Stimulated activated CD4-positive, alpha-beta T cell treated with anti-CD3 and anti-CD28 coated beads, TNF-alpha, amount 100 ng/mL, for 48 hours (primary cell): ENCODE data around the gene CCDC178.
"Not testable (repeated sequence)": the region's sequence is repeated elsewhere in the genome, so short reads cannot be mapped to it uniquely, and the experiment has no call there.

ENCODE experiments used
- DNase-seq, 3 donors: peaks; one replicate each; pipeline ENCODE4 v3.0.0-alpha.2; 2020; ENCODE audit warnings: low read depth in 3 of 3

The CCDC178 gene

DNA sequence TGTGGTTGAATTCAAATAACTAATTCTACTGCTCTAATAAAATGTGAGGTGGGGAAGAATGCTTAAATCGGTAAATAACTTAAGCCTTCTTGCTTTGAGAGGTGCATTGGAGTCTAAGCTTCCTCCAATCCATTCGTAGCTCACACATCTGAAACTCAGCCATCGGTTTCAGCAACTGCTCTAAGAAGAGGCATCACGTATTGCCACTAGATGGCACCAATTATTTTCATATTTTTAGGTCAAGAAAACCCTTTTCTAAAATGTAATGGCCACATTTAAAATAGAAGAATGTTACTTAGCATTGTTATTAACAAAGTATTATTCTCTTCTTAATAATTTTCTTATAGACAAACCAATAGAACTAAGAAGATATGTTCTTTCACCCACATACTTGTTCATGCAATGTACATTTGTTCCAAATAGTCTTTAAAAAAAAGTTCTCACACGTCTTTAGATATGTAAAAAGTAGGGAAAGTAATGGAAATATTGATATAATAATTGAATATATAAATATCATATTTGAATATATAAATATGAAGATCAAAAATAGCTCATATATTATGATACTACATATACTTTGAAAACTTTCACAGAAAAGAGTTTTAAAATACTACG, 229.8 kb downstream of the CCDC178 start:
- DNase-seq, result no peak

DNA sequence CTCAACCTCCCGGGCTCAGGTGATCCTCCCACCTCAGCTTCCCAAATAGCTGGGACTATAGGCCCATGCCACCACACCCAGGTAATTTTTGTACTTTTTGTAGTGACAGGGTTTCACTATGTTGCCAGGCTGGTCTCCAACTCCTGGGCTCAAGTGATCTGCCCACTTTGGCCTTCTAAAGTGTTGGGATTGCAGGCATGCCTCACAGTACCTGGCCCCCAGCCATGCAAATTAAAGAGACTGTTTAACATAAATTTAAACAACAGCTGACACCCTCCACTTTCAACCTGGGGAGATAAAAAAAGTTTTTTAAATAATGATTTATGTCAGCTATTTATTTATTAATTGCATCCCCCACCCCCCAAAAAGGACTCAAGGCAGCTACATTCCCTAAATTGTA, 234.7 kb downstream of the CCDC178 start:
- DNase-seq, result no peak

DNA sequence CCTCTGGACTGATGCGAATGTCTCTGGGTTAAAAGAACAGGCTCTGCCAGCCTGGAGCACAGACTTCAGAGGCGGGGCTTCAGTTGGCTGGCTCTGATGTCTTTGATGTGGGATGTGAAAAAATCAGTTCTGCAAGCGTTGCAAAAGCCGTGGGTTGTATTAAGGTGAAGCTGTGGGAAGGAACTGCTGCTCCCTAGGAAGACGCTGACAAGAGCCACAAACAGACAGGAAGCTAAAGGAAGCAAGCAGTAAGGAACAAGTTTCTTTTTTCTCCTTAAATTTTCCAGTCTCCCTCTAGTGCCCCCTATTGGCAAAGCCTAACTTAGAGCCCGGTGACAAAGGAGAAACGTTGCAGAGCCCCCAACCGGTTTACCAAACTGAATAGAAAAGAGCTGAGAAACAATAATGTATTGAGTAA, 239.0 kb downstream of the CCDC178 start:
- DNase-seq, result no peak

DNA sequence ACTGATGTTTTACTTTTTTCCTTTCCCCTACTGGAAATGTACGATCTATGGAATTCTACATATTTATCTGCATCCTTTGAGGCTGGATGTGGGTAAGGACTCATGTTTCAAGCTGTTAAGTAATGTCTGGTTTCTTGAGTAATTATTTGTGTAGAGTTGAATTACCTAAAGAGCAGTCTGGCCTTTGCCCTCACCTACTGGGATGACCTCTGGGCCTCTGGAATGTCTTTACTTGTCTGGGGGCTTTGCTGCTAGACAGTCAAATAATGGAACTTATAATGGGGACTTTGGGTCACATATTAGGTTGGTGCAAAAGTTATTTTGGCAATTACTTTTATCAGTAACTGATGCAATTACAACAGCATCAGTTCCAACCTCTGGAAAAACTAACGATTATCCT, 244.7 kb downstream of the CCDC178 start:
- DNase-seq, result no peak

DNA sequence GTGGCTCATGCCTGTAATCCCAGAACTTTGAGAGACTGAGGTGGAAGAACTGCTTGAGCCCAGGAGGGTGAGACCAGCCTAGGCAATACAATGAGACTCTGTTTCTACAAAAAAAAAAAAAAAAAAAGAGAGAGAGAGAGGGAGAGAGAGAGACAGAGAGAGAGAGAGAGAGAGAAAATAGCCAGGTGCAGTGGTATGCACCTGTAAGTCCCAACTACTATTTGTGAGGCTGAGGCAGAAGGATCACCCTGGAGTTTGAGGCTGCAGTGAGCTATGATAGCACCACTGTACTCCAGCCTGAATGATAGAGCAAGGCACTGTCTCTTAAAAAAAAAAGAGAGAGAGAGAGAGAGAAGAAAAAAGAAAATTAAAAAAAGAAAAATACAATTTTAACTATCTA, 245.7 kb downstream of the CCDC178 start:
- no peak for DNase-seq

DNA sequence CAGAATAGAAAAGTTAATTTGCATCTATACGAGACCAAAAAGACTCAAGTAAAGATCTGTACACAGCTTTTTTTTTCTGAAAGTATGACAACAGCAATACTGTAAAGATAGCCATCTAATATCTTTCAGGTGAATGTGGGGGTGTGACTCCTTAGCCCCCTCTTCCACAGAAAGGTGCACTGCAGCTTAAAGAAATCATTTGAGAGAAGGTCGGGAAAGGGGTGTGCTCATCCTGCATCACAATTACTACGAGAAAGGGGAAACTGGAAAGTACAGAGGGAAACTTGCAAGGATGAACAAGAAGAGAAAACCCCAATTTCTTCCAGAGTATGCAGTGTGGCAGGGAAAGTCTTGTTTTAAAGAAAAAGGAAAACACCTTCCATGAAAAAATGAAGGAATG, 255.6 kb downstream of the CCDC178 start:
- DNase-seq, result no peak

DNA sequence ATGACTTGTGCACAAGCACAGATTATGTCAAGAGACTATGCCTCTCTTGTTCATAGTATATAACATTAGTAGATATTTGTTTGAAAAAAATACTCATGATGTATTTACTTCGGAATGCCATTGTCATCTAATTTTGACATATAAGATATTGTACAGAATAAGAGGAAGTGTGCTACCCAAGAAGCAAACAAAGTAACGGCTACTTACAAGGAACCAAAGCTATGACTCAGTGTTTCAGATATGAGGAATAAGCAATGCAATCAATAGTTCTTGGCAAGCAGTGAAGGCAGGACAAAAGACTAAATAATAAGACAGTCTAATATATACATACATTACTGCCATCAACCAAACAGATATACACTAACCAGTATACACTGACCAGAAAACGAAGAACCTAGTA, 256.3 kb downstream of the CCDC178 start:
- DNase-seq, result no peak

DNA sequence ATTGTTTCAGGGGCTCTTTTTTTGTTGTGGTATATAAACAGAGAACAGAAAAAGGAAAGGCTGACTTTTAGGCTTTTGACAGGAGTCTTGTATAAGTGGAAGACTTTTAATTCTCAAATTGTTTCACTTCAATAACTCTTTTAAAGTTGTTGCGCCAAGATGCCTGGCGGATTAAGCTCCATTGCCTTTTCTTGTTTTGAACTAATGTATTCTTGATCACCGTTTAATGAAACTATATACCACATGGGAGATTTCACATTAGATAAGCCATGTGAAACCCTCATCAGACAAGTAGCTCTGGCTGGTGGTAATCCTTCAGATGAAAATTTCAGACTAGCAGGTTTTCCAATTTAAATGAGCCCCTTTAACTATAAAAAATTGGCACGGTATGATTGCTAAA, 257.4 kb downstream of the CCDC178 start:
- DNase-seq, result no peak

DNA sequence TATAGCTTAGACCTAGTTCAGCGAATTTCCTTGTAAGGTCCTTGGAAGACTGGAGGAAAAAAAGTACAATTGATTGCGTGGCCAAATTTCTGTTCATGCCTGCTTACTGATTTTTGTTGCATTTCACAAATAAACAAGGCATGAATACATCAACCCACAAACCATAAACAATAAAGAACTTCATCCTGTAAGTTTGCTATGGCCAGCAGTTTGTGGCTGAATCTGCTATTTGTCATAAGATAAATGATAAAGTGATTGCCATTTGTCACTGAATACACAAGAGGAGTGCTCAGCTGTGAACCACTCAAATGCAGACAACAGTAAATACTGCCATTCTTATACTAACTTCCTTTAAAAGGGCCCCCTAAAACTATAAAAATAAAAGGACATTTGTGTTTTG, 259.5 kb downstream of the CCDC178 start:
- DNase-seq, result no peak

DNA sequence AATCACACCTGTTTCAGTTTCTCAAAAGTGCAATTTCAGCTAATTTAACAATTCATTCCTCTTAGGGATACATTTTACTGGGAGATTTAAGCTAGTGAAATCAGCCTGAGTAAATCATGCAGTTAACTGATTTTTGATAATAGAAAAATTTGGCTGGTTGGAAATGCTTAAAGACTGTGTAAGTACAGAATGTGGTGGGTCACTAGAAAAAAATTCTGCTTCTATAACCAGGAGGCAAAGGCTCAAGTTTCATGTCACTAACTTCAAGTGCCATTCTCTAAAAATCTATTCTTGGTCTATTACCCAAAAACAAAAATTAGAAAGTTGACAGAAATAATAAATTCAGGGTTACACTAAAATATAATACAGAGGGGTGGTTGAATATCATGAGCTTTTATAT, 271.3 kb downstream of the CCDC178 start:
- no peak for DNase-seq

DNA sequence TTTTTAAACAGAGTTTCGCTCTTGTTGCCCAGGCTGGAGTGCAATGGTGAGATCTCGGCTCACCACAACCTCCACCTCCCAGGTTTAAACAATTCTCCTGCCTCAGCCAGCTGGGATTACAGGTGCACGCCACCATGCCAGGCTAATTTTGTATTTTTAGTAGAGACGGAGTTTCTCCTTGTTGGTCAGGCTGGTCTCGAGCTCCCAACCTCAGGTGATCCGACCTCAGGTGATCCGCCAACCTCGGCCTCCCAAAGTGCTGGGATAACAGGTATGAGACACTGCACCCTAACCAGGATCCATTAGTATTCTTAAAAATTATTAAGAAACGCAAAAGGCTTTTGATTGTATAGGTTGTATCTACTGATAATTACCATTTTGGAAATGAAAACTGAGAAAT, 276.4 kb downstream of the CCDC178 start:
- DNase-seq, result not testable (repeated sequence)

DNA sequence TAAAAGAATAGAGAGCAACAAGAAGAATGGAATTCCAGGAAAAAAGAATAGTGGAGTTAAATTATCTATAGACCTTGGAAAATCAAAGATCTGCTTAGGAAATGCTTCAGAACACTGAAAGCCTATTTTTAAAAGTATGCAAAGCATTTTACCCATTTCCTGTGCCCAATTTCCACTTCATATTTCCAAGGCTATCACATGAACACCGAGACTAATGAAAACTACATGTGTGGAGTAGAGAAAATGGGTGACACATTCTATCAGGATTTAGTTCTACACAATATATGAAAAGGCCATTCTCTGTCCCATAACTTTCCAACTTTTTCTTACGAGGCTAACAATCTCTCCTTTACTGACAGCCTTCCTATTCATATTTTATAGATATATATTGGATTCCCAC, 279.4 kb downstream of the CCDC178 start:
- DNase-seq, result no peak

DNA sequence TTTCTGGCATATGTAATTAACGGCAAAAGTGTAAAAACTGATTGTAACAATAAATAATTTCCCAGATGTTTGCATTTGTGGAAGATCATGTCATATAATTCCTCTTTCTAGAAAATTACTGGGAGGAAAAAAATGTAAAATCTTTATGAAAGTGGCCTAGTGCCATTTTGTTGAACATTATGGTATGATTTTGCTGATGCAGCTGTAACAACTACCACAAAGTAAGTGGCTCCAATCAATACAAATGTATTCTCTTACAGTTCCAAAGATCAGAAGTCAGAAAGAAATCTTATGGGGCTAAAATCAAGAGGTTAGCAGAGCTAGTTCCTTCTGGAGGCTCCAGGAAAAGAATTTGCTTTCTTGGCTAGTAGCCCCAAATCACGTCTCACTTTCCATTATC, 281.4 kb downstream of the CCDC178 start:
- no peak for DNase-seq

DNA sequence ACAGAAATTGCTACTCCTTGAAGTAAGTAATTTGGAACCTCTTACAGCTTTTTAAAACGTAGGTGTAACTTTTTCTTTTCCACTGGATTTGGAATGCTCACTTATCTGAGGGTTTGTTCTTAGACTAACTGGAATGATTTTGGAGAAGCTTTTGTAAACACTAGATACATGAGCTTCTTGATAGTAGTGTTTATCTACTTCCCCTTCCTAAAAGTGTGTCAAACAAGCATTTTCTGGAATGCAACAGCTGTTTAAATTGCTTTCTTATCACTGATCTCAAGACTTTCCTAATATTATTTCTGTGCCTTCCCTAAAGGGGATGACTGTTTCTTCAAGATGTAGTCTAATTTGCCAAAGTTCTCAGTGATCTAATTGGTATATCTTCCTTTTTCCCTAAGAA, 282.6 kb downstream of the CCDC178 start:
- DNase-seq, result no peak

DNA sequence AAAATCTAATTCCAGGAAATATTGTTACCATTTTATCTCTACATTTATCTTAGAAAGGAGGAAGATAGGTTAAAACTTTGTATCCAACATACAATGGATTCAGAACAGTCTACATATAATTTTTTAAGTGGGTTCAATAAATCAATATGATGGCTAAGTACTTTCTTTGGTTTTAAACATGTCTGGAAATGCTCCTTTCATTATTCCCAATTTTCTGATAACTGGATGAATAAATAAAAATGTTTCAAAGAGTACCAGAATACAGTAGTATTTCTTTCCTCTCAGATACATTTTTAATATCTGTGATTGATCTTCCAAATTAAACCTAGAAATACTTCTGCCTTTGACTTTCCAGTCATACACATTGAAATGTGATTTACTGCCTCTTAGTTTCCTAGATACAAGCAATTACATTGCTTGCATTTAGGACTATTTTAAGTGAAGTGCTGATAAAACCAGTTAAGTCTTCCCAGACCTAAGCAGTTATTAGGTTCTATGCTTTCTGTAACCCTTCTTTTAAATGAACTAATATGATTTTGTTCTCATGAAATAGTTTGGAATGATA, 283.5 kb downstream of the CCDC178 start:
- no peak for DNase-seq

DNA sequence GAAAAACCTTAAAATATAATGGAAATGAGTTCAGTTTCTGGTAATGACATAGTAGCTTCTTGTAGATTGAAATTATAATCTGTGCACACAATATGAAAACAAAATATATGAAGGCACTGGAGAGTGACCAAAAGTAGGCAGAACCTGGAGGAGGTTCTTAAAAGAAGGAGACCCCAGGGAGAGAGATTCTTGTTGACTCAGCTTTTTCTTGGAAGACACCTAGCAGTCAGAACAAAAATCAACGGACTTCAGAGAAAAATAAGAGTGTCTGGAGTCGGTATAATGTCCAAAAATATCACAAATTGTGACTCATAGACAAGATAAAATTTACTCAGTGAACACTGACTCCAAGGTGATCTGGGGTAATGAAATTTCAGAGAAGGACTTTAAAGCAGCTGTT, 286.5 kb downstream of the CCDC178 start:
- DNase-seq, result no peak

DNA sequence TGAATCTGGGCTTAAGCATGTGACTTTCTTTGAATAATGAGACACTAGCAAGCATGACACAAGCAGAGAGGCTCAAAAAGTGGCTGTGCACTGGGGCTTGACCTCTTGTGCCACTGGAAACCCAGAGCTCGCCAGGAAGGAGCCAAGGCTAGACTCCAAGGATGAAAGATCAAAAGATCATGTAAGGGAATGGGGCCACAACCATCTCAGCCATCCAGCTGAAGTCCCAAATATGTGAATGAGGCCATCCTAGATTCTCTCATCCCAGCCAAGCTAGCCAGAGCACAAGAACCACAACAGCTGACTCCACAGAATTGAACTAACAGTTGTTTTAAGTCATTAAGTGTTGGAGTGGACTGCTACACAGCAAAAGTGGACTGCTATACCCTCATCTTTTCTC, 288.1 kb downstream of the CCDC178 start:
- no peak for DNase-seq

DNA sequence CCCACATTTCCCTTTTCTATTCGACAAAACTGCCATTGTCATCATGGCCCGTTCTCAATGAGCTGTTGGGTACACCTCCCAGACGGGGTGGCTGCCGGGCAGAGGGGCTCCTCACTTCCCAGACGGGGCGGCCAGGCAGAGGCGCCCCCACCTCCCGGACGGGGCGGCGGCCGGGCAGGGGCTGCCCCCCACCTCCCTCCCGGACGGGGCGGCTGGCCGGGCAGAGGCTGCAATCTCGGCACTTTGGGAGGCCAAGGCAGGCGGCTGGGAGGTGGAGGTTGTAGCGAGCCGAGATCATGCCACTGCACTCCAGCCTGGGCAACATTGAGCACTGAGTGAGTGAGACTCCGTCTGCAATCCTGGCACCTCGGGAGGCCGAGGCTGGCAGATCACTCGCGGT, 292.7 kb downstream of the CCDC178 start:
- not testable (repeated sequence) for DNase-seq

DNA sequence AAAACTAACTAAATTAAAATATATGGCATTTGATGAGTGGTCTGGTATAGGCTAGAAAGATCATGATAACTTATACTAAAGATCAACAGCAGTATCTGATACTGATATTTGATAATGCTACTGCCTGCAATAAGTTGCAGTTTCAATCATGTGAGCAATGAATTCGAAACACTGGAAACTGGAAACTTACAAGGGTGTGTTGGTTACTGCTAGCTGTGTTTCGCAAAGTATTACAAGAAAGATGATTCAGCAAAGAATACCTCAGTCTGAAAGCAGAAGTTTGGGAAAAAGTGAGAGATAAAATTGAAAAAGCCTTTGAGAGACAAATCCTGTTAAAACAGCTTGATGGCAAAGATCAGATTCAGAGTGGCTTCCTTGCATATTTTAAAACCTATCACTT, 294.5 kb downstream of the CCDC178 start:
- DNase-seq, result no peak

DNA sequence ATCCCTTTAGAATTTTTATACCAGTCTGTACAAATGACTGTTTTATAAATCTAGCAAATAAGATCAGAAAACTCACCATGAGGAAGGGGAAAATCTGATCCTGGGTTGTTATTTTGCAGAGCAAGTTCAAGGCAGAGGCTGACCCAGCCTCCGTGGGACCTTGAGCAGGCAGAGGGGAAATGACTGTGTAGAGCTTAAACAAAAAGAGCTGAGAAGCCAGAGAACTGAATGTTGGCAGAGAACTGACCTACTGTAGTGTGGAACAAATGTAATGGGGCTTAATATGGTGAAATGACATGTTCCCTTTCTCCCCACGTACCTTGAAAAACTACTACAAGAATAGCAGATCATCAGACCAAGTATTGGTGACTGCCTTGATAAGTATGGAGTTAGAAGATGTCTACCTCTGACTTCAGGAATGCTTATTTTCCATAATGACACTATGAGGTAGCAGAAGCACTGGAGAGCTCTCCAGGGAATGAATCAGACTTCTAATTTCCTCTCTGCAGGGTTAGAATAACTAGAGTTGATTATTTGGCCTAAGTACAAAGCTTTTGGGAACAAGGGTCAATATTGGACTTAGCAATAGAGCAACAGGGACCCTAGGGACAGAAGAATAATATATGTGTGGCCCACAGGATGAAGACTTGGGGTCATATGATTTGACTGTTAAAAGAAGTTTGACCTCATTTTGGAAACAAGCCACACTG, 304.4 kb downstream of the CCDC178 start:
- DNase-seq, result no peak

DNA sequence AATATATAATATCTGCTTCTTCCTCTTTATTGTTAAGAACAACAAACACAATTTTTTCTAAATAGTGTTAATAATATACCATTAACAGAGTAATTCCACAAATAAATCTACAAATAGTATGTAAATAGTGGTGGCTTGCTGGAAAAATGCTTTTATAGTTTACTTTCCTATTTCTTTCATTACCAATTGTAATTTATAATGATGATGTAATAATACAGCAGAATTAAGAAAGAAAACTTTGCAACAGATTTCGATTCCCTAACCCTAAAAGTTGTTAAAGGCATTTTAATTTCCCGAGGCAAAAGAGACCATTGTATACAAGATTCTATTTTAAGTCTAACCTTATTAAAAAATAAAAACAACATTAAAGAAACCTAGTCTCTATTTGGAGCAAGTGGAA, 307.9 kb downstream of the CCDC178 start:
- DNase-seq, result no peak

DNA sequence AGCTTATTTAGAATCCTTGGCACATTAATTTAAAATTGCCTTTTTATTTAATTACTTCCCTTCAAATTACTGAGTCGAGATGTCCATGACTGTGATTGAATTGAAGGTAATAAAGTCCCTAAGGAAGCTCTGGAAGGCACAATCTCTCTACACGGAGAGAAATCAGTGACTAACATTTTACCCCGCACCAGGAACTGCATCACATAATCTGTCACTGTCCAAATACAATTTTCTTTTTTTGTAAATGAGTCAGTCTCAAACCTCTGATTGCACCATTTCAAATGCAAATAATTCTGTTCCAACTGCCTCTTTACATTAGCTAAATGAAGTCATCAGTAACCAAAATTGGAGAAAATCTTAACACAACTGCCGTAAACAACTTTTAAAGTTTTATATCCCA, 311.9 kb downstream of the CCDC178 start:
- DNase-seq, result no peak

DNA sequence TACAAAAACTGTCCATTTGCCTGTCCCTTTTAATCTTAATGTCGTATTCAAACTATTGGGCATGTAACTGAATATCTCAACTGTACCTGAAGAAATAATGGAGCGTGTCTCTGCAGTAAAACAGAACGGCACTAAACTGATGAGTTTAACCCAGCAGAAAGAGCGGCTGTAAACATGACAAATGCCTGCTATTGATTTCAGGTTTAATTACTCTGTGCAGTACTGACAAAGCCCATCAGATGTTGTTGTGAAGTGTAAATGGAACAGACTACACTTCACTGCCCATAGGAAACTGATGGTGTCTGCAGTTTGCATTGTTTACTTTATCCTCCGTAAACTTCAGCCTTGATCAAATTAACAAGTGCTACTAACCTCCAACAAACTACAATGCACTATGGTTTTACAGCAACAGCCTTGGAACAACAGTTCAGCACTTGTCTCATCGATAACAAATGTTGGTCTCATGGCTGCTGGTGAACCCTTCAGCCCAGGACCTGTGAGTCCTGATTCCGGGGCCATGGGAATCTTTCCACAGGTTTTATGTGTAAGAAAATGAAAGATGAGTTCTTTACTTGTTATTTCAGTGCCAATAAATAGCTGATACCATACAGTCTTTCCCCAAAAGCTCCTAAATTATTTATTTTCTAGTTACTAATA, 316.5 kb downstream of the CCDC178 start:
- DNase-seq, result no peak
